OCI-LY1 (cell line): ENCODE measurements around the gene SERINC3.

Experiments used
- H2AFZ ChIP-seq: fragments of 200-600 bp; sonication (generic), shearing (Covaris generic); 2 replicates; pipeline ENCODE4 v1.6.0; 2014; ENCODE audit warnings: antibody characterized with exemption, mild to moderate bottlenecking, low read length
- H3F3A ChIP-seq: fragments of 200-600 bp; sonication (generic), shearing (Covaris generic); 2 replicates; pipeline ENCODE4 v1.6.0; 2014; ENCODE audit warnings: mild to moderate bottlenecking, antibody characterized with exemption, low read length, moderate library complexity; ENCODE audit not compliant: insufficient read depth
- H3K27ac ChIP-seq: fragments of 200-600 bp; sonication (generic); 2 replicates; pipeline ENCODE4 v1.5.1; 2014; ENCODE audit warnings: low read length, mixed run types, mild to moderate bottlenecking, low read depth; ENCODE audit not compliant: poor library complexity, severe bottlenecking
- H3K27me3 ChIP-seq: fragments of 200-600 bp; sonication (generic); 2 replicates; pipeline ENCODE4 v1.6.0; 2014; ENCODE audit warnings: antibody characterized with exemption, mild to moderate bottlenecking, low read length, moderate library complexity; ENCODE audit not compliant: insufficient read depth
- H3K36me3 ChIP-seq: fragments of 200-600 bp; sonication (generic); 2 replicates; pipeline ENCODE4 v1.6.1; 2014; ENCODE audit warnings: mild to moderate bottlenecking, antibody characterized with exemption, low read length, moderate library complexity, mixed read lengths; ENCODE audit not compliant: insufficient read depth
- H3K4me1 ChIP-seq: fragments of 200-600 bp; sonication (generic); 2 replicates; pipeline ENCODE4 v1.5.1; 2014; ENCODE audit warnings: mild to moderate bottlenecking, low read length, moderate library complexity; ENCODE audit not compliant: insufficient read depth, severe bottlenecking
- H3K4me2 ChIP-seq: fragments of 200-600 bp; sonication (generic), shearing (Covaris generic); 2 replicates; pipeline ENCODE4 v1.6.1; 2014; ENCODE audit warnings: low read length
- H3K4me3 ChIP-seq: fragments of 200-600 bp; sonication (generic); 2 replicates; pipeline ENCODE4 v1.5.1; 2014; ENCODE audit warnings: low read length, low read depth, mild to moderate bottlenecking, mixed read lengths; ENCODE audit not compliant: poor library complexity, severe bottlenecking
- H3K79me2 ChIP-seq: fragments of 200-600 bp; shearing (Covaris generic); 2 replicates; pipeline ENCODE4 v1.6.1; 2016; ENCODE audit warnings: mixed run types, low read length, mixed read lengths; ENCODE audit not compliant: insufficient read depth
- H3K9ac ChIP-seq: fragments of 200-600 bp; sonication (generic), shearing (Covaris generic); 2 replicates; pipeline ENCODE4 v1.6.1; 2014; ENCODE audit warnings: mild to moderate bottlenecking, low read length, mixed read lengths
- H3K9me2 ChIP-seq: fragments of 200-600 bp; sonication (generic), shearing (Covaris generic); 2 replicates; pipeline ENCODE4 v1.6.1; 2014; ENCODE audit warnings: low read depth, mild to moderate bottlenecking, low read length, mixed read lengths
- H3K9me3 ChIP-seq: fragments of 200-600 bp; shearing (Covaris generic); 2 replicates; pipeline ENCODE4 v1.6.1; 2014; ENCODE audit warnings: low read length, mixed read lengths
- H4K20me1 ChIP-seq: fragments of 200-600 bp; sonication (generic), shearing (Covaris generic); 2 replicates; pipeline ENCODE4 v1.6.0; 2016; ENCODE audit warnings: mild to moderate bottlenecking, low read length; ENCODE audit not compliant: insufficient read depth
- EZH2 ChIP-seq: fragments of 200-600 bp; sonication (generic), shearing (Covaris generic); IDR thresholded peaks from 2 replicates; pipeline ENCODE4 v1.8.0; 2017; ENCODE audit warnings: borderline replicate concordance, mixed run types, mild to moderate bottlenecking, antibody characterized with exemption, low read length, moderate library complexity, mixed read lengths
- TF ChIP-seq, protein P1 (sequence below): fragments of 200-600 bp; sonication (generic), shearing (Covaris generic); IDR thresholded peaks from 2 replicates; pipeline ENCODE4 v1.5.1; 2017; ENCODE audit warnings: mild to moderate bottlenecking, antibody characterized with exemption, low read length, moderate library complexity, mixed read lengths

The SERINC3 gene

DNA sequence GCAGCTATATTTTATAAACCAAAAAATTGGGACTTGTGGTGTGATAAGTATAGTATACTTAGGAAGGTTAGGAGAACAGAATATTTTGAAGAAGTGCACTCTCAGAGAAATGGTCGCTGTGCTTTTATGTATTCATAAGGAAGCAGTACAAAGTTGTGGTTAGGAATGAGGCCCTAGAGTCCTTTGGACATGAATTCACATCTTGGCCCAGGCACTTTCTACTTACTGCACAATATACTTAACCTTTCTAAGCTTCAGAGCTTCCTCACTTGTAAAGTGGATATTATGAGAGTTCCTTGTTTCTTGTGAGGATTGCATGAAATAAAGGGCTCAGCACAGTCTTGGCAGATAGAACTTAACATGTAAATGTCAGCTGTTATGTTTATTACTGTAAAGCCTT lies 21.0 kb upstream of the SERINC3 start:
- H2AFZ ChIP-seq = no peak overlapping the region
- no peaks in the 10 kb centered on the region for H3K27me3 ChIP-seq
- H3K4me3 ChIP-seq = no peak overlapping the region
- H3K36me3 ChIP-seq = no peaks in the 10 kb centered on the region
- no peaks in the 10 kb centered on the region for H4K20me1 ChIP-seq
- peaks cover 6% of the 10 kb centered on the region for H3K4me1 ChIP-seq
- H3K4me2 ChIP-seq = no peak overlapping the region
- H3K9me3 ChIP-seq = no peaks in the 10 kb centered on the region
- no peak overlapping the region for H3K27ac ChIP-seq
- no peak for TF ChIP-seq EZH2
- TF ChIP-seq, protein P1, sequence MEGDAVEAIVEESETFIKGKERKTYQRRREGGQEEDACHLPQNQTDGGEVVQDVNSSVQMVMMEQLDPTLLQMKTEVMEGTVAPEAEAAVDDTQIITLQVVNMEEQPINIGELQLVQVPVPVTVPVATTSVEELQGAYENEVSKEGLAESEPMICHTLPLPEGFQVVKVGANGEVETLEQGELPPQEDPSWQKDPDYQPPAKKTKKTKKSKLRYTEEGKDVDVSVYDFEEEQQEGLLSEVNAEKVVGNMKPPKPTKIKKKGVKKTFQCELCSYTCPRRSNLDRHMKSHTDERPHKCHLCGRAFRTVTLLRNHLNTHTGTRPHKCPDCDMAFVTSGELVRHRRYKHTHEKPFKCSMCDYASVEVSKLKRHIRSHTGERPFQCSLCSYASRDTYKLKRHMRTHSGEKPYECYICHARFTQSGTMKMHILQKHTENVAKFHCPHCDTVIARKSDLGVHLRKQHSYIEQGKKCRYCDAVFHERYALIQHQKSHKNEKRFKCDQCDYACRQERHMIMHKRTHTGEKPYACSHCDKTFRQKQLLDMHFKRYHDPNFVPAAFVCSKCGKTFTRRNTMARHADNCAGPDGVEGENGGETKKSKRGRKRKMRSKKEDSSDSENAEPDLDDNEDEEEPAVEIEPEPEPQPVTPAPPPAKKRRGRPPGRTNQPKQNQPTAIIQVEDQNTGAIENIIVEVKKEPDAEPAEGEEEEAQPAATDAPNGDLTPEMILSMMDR = no peak
- no peaks in the 10 kb centered on the region for H3K9me2 ChIP-seq
- no peak overlapping the region for H3K9ac ChIP-seq
- H3F3A ChIP-seq = no peaks in the 10 kb centered on the region
- H3K79me2 ChIP-seq = no peaks in the 10 kb centered on the region

DNA sequence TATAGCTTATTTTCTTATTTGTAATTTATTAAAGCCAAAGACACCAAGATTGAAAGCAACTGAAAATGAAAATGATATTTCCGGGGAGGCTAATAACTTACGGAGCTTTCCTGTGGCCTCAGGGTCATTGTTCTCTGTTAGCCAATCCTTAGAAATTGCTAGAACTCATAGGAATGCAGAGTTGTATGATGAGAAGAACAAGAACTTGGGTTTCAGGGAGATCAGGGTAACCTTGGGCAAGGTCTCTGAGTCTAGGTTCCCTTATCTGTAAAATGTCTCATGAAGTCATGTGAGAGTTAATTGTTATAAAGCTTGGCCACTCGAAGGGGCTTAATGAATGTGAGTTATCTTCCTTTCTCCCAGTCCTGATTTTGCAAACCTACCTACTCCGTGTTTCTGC lies 20.1 kb upstream of the SERINC3 start:
- H3K79me2 ChIP-seq = no peaks in the 10 kb centered on the region
- no peaks in the 10 kb centered on the region for H3K27me3 ChIP-seq
- TF ChIP-seq EZH2 = no peak
- TF ChIP-seq, protein P1 = no peak
- H3K27ac ChIP-seq = no peak overlapping the region
- no peaks in the 10 kb centered on the region for H3K36me3 ChIP-seq
- H3F3A ChIP-seq = no peaks in the 10 kb centered on the region
- no peak overlapping the region for H3K9ac ChIP-seq
- no peaks in the 10 kb centered on the region for H3K9me3 ChIP-seq
- no peaks in the 10 kb centered on the region for H4K20me1 ChIP-seq
- no peak overlapping the region for H2AFZ ChIP-seq
- H3K9me2 ChIP-seq = no peaks in the 10 kb centered on the region
- H3K4me3 ChIP-seq = no peak overlapping the region
- peaks cover 6% of the 10 kb centered on the region for H3K4me1 ChIP-seq
- no peak overlapping the region for H3K4me2 ChIP-seq

DNA sequence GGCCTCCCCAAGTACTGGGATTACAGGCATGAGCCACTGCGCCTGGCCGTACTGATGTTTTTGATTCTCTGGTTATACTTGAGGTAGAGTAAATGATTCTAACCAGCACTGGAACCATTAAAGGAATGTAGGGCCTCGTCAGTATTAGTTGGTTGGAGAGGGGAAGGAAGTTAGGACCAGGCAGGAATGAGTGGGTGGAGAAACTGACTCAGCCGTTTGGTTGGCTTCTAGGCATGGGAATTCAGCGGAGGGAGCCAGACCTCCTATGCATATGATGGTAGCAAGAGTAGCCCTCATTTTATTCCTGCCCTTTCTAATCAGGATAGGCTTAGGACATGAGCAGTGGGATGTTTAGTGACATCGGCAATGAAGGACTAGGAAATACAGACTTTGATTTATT lies 19.0 kb upstream of the SERINC3 start:
- peaks cover 6% of the 10 kb centered on the region for H3K4me1 ChIP-seq
- no peak overlapping the region for H3K4me3 ChIP-seq
- no peaks in the 10 kb centered on the region for H4K20me1 ChIP-seq
- H3K9me2 ChIP-seq = no peaks in the 10 kb centered on the region
- H3F3A ChIP-seq = 0 out of 2 replicates have a peak, but pooled peaks cover 4% of the 10 kb centered on the region
- H3K79me2 ChIP-seq = no peaks in the 10 kb centered on the region
- H3K27me3 ChIP-seq = no peaks in the 10 kb centered on the region
- TF ChIP-seq EZH2 = no peak
- TF ChIP-seq, protein P1 = no peak
- H3K9me3 ChIP-seq = no peaks in the 10 kb centered on the region
- H2AFZ ChIP-seq = no peak overlapping the region
- H3K4me2 ChIP-seq = no peak overlapping the region
- H3K27ac ChIP-seq = no peak overlapping the region
- no peaks in the 10 kb centered on the region for H3K36me3 ChIP-seq
- no peak overlapping the region for H3K9ac ChIP-seq
